HG02678 (cell line): ENCODE measurements around the gene KIF1B.
"Not testable (repeated sequence)": the region's sequence is repeated elsewhere in the genome, so short reads cannot be mapped to it uniquely, and the experiment has no call there.

Experiments used
- ATAC-seq: cut with Tn5 transposase; IDR thresholded peaks from one replicate; pipeline ENCODE4 v1.9.1; 2021; ENCODE audit warnings: mild to moderate bottlenecking, moderate library complexity; ENCODE audit not compliant: unreplicated experiment

Gene KIF1B

GRCh38 chr1:10384219-10384618, 173.8 kb downstream of the KIF1B start:
- no peak for ATAC-seq

- no peak for ATAC-seq
These were observed 176.6 kb downstream of the KIF1B start for GRCh38 chr1:10386761-10387676.

- no peak for ATAC-seq
These were observed 177.5 kb downstream of the KIF1B start for GRCh38 chr1:10387677-10388386.

GRCh38 chr1:10388387-10388715, 178.0 kb downstream of the KIF1B start:
- ATAC-seq = no peak

GRCh38 chr1:10389271-10389973, 179.1 kb downstream of the KIF1B start:
- ATAC-seq = no peak

- no peak for ATAC-seq
These were observed 186.5 kb downstream of the KIF1B start for GRCh38 chr1:10396870-10397269.

GRCh38 chr1:10398278-10398733, 187.9 kb downstream of the KIF1B start:
- ATAC-seq = peak; percentile 18

GRCh38 chr1:10398734-10399443, 188.5 kb downstream of the KIF1B start, which contains the start of gene PGD:
Gene PGD, plus strand, starts transcription at chr1:10399064. Its CDS starts 54 bp downstream, at chr1:10399118.
- ATAC-seq = peak; percentile 93

GRCh38 chr1:10399444-10399941, 189.1 kb downstream of the KIF1B start:
- ATAC-seq = no peak

GRCh38 chr1:10400013-10400412, 189.6 kb downstream of the KIF1B start:
- no peak for ATAC-seq

GRCh38 chr1:10401281-10401680, 190.9 kb downstream of the KIF1B start:
- ATAC-seq = no peak

- no peak for ATAC-seq
These were observed 192.4 kb downstream of the KIF1B start for GRCh38 chr1:10402729-10403274.

- no peak for ATAC-seq
These were observed 196.8 kb downstream of the KIF1B start for GRCh38 chr1:10407201-10407600.

GRCh38 chr1:10415211-10415930, 205.0 kb downstream of the KIF1B start:
- ATAC-seq = no peak

- not testable (repeated sequence) for ATAC-seq
These were observed 205.6 kb downstream of the KIF1B start for GRCh38 chr1:10415967-10416366.

GRCh38 chr1:10418741-10419140, 208.4 kb downstream of the KIF1B start:
- not testable (repeated sequence) for ATAC-seq

- no peak for ATAC-seq
These were observed 209.0 kb downstream of the KIF1B start for GRCh38 chr1:10419351-10419750.

GRCh38 chr1:10421637-10422036, 211.3 kb downstream of the KIF1B start:
- ATAC-seq = no peak

GRCh38 chr1:10424034-10424433, 213.7 kb downstream of the KIF1B start:
- no peak for ATAC-seq

- no peak for ATAC-seq
These were observed 214.3 kb downstream of the KIF1B start for GRCh38 chr1:10424651-10425050.
